ENCODE data around the gene TRPM5.

TRPM5 gene

GRCh38 chr11:2401436-2401984 lies 42.8 kb downstream of the TRPM5 start:
- DNase-seq = no peak

DNA sequence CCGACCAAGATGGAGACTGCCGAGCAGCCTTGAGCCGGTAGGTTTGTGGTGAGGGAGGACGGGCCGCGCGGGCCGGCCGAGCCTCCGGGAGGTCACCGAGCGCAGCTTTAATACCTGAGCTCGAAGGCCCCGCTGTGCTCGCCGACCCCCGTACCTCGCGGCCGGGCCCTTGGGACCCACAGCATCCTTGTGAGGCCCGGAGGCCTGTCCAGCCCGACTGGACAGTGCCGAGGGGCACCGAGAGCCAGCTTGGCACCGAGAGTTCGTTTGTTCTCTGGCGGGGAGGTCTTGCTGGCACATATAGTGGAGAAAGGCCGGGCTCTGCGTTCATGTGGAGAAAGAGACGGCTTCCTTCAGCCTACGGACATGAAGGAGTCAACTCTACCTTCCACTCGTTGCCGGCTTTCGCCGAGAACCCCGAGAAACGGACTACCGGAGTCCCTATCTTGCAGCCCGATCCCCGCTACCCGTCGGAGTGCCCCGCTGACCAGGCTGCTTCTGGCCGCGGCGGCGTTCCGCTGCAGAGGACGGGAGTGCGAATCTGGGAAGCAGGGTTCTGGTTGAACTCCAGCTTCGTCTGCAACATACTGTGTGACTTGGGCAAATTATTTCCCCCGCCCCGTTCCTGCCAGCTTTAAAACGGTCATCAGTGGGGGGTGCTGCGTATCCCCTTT lies 43.4 kb downstream of the TRPM5 start:
- DNase-seq = no peak

DNA sequence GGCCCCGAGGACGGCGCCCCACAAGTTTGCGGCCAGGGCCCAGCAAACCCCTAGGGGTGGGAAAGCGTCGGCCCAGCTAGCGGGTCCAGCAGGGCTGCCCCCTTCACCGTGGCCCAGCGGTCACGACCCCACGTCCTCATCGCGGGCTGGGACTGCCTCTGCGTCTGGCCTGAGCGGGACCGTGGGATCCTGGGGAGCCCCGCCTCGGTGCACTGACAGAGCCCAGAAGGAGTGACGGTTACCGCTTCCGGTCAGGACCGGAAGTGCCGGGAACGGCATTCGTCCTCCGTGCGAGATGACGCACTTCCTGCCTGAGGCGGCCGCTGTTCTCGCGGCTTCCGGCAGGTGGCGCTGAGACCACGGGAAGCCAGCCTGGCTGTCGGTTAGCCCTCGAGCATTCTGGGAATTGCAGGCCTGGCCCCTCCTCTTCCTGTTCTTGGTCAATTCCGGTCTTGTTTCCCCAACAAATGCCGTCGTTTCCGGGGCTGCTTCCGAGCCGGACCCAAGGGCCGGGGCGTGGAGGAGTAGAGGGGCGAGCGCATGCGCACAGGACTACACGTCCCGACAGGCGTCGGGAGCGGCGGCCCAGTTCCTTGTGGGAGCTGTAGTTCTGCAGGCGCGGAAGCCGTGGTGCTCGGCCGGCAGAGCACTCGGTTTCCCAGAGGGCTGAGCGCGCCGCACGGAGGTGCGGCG lies 44.1 kb downstream of the TRPM5 start, which contains the start of gene TSSC4:
Gene TSSC4 (plus strand): TSS at position 682 of the 693 bp plus-strand sequence. CDS start 1,884 bp downstream, outside the sequence.
- peak; percentile 100 for DNase-seq

DNA sequence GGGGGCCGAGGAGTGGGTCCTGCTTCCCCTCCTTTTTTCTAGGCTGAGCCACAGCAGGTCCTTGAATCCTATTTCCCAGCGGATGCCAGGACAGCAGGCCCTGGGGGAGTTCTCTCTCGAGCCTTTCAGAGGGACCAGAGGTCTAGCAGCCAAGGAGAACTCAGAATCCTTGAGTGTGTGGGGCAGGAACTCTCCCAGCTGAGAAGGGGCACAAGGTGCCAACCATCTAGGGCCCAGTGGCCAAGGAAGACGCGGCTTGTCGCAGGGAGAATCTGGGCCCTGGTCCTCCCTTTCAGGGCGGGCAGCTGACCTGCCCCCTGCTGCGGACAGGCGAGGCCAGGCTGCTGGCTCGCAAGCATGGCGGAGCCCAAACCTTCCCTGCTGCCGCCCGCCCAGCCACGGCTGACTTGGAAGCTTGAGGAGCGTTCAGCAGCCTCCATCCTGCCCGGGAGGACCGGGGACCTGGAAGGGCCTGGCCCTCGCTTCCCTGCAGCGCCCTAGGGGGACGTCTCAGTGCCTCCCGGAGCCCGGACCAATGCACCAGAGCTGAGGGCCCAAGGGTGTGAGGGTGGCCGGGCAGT lies 44.7 kb downstream of the TRPM5 start:
- no peak for DNase-seq

- no peak for DNase-seq
These were observed 45.5 kb downstream of the TRPM5 start for GRCh38 chr11:2398664-2399355.

DNA sequence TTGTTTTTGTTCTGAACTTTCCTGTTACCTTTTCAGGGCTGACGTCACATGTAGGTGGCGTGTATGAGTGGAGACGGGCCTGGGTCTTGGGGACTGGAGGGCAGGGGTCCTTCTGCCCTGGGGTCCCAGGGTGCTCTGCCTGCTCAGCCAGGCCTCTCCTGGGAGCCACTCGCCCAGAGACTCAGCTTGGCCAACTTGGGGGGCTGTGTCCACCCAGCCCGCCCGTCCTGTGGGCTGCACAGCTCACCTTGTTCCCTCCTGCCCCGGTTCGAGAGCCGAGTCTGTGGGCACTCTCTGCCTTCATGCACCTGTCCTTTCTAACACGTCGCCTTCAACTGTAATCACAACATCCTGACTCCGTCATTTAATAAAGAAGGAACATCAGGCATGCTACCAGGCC lies 47.3 kb downstream of the TRPM5 start:
- DNase-seq = no peak

DNA sequence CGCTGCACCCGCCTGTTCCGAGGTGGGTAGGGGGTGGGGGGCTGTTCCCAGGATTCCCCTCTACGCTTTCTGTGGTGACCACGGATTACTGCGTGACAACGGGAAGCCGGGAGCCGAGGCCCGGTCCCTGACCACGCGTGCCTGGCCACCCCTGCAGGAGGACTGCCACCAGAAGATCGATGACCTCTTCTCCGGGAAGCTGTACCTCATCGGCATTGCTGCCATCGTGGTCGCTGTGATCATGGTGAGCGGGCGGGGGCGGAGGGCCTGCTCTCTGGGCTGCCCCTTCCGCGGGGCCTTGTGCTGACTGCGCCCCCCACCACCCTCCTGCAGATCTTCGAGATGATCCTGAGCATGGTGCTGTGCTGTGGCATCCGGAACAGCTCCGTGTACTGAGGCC lies 47.8 kb downstream of the TRPM5 start:
- no peak for DNase-seq

GRCh38 chr11:2395856-2396255 lies 48.5 kb downstream of the TRPM5 start:
- DNase-seq = no peak

DNA sequence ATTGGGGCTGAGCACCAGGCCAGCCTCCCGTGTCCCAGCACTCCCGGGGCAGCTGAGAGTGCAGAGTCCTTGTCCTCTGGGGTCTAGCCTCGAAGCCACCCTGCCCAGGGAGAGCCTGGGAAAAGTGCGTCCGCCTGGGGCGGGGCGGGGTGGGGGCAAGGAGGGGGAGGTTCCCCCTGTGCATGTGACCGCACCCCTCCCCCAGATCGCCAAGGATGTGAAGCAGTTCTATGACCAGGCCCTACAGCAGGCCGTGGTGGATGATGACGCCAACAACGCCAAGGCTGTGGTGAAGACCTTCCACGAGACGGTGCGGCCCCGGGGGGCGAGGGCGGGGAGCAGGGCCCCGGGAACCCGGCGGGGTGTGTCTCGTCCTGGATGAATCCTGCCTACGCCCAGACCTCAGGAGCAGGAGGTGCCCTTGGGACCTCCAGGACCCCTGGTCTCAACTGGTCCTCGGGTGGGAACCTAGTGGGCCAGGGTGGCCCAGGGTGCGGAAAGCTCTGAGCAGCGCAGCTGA lies 49.0 kb downstream of the TRPM5 start:
- no peak for DNase-seq

DNA sequence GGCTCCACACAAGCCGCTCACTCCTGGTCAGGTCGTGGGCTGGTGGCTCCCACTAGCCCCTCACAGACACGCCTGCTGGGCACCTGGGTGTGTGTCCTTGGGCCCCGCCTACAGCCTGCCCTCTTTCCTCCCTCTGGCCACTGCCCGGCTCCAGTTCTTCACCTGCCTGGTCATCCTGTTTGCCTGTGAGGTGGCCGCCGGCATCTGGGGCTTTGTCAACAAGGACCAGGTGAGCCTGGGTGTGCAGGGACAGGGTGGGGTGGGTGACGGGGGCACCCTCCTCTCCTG lies 49.6 kb downstream of the TRPM5 start:
- DNase-seq = no peak
